ENCODE results near the gene C2orf42.
"Not testable (repeated sequence)": the region's sequence is repeated elsewhere in the genome, so short reads cannot be mapped to it uniquely, and the experiment has no call there.

Gene C2orf42

GRCh38 chr2:70102323-70102905, 88.4 kb downstream of the C2orf42 start:
- DNase-seq: not testable (repeated sequence)

- not testable (repeated sequence) for DNase-seq
These were observed 89.1 kb downstream of the C2orf42 start for GRCh38 chr2:70101686-70102085.

GRCh38 chr2:70101174-70101573, 89.6 kb downstream of the C2orf42 start:
- no peak for DNase-seq
